DND-41 (cell line): ENCODE measurements around the gene ALS2.

Source experiments
- ATAC-seq: fragments of 200-7000 bp; cut with Tn5 transposase; 3 replicates; pipeline ENCODE4 v1.9.1; 2021; ENCODE audit warnings: low read depth; ENCODE audit not compliant: insufficient read depth
- DNase-seq: peaks from one replicate; pipeline ENCODE4 v3.0.0-alpha.2; 2020
- H2AFZ ChIP-seq: 2 replicates; pipeline ENCODE4 v1.6.0; 2012; ENCODE audit warnings: low read depth, low read length
- H3K27ac ChIP-seq: 2 replicates; pipeline ENCODE4 v1.5.1; 2012; ENCODE audit warnings: low read length, inconsistent platforms
- H3K27me3 ChIP-seq: fragments of 200-600 bp; sonication (generic); 2 replicates; pipeline ENCODE4 v1.6.0; 2012; ENCODE audit warnings: low read length, mild to moderate bottlenecking, inconsistent platforms; ENCODE audit not compliant: insufficient read depth, poor library complexity
- H3K36me3 ChIP-seq: 2 replicates; pipeline ENCODE4 v1.5.1; 2012; ENCODE audit warnings: low read length, inconsistent platforms; ENCODE audit not compliant: insufficient read depth
- H3K4me1 ChIP-seq: 2 replicates; pipeline ENCODE4 v1.5.1; 2012; ENCODE audit warnings: mild to moderate bottlenecking, low read length; ENCODE audit not compliant: insufficient read depth
- H3K4me2 ChIP-seq: 2 replicates; pipeline ENCODE4 v1.6.0; 2012; ENCODE audit warnings: mild to moderate bottlenecking, moderate library complexity, low read length, inconsistent platforms; ENCODE audit not compliant: insufficient read depth
- H3K4me3 ChIP-seq, 2 experiments: fragments of 200-600 bp in 1 of 2; shearing (Covaris generic) in 1 of 2; 2 replicates each; pipeline ENCODE4 v1.5.1; 2012 to 2016; ENCODE audit warnings: inconsistent platforms in 2 of 2, low read length in 2 of 2, mild to moderate bottlenecking in 2 of 2, low read depth in 1 of 2, moderate library complexity in 1 of 2
- H3K79me2 ChIP-seq: 2 replicates; pipeline ENCODE4 v1.6.0; 2012; ENCODE audit warnings: low read length, inconsistent platforms; ENCODE audit not compliant: insufficient read depth
- H3K9ac ChIP-seq: 2 replicates; pipeline ENCODE4 v1.6.0; 2012; ENCODE audit warnings: low read depth, mild to moderate bottlenecking, inconsistent platforms, low read length, moderate library complexity
- H3K9me3 ChIP-seq: 2 replicates; pipeline ENCODE4 v1.5.1; 2012; ENCODE audit warnings: low read length, moderate library complexity, mild to moderate bottlenecking, inconsistent platforms; ENCODE audit not compliant: insufficient read depth, severe bottlenecking
- H4K20me1 ChIP-seq: 2 replicates; pipeline ENCODE4 v1.6.0; 2012; ENCODE audit warnings: low read length; ENCODE audit not compliant: insufficient read depth
- CTCF ChIP-seq: IDR thresholded peaks from 2 replicates; pipeline ENCODE4 v1.5.1; 2012; ENCODE audit warnings: borderline replicate concordance, low read length, moderate library complexity, mild to moderate bottlenecking; ENCODE audit not compliant: poor library complexity, severe bottlenecking; ENCODE audit errors: extremely low read depth
- EZH2 ChIP-seq: IDR thresholded peaks from 3 replicates; pipeline ENCODE4 v1.6.1; 2012; ENCODE audit warnings: borderline replicate concordance, low read depth, mild to moderate bottlenecking, moderate library complexity, low read length, inconsistent platforms; ENCODE audit not compliant: severe bottlenecking

Gene ALS2

GRCh38 chr2:201796478-201796865 lies 15.7 kb upstream of the ALS2 start:
- no peaks in the 10 kb centered on the region for H3K27me3 ChIP-seq
- ATAC-seq (no peak), DNase-seq (no peak)
- TF ChIP-seq CTCF (no peak), EZH2 (no peak)
- no peak overlapping the region for H3K4me2 ChIP-seq
- H3K27ac ChIP-seq, result no peak overlapping the region
- H3K4me1 ChIP-seq, result no peaks in the 10 kb centered on the region
- H3K4me3 ChIP-seq, result no peak overlapping the region
- no peaks in the 10 kb centered on the region for H3K79me2 ChIP-seq
- H2AFZ ChIP-seq, result no peak overlapping the region
- no peak overlapping the region for H3K9ac ChIP-seq
- no peaks in the 10 kb centered on the region for H3K36me3 ChIP-seq
- no peaks in the 10 kb centered on the region for H4K20me1 ChIP-seq
- no peaks in the 10 kb centered on the region for H3K9me3 ChIP-seq

GRCh38 chr2:201795607-201796477 lies 15.1 kb upstream of the ALS2 start:
- no peaks in the 10 kb centered on the region for H3K36me3 ChIP-seq
- no peak overlapping the region for H3K4me2 ChIP-seq
- no peak for DNase-seq
- no peak overlapping the region for H2AFZ ChIP-seq
- H3K27ac ChIP-seq, result no peak overlapping the region
- no peaks in the 10 kb centered on the region for H3K79me2 ChIP-seq
- no peaks in the 10 kb centered on the region for H3K4me1 ChIP-seq
- H3K27me3 ChIP-seq, result no peaks in the 10 kb centered on the region
- no peaks in the 10 kb centered on the region for H4K20me1 ChIP-seq
- H3K9ac ChIP-seq, result no peak overlapping the region
- TF ChIP-seq CTCF (peak; percentile 59), EZH2 (no peak)
- no peaks in the 10 kb centered on the region for H3K9me3 ChIP-seq
- ATAC-seq, result no peak
- no peak overlapping the region for H3K4me3 ChIP-seq

DNA sequence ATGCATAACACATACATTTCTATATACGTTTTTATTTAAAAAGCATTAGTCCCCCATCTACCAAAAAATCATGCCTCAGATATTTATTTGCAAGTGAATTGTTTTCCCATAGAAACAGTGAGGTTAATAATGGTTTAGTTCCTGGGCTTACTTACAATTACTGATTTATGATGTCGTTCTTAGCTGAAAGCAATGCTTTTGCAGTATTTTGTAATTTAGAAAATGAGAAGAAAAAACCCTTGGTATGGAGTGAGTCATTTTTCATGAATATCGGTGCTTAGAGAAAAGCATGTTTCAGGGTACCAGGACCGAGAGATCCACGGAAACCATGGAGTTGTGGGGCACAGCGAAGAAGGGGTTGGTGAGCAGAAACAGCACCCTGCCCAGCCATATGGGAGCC lies 13.6 kb upstream of the ALS2 start:
- Histone ChIP-seq H3K4me1 (no peaks in the 10 kb centered on the region), H3K9ac (no peak overlapping the region), H3K4me3 (no peak overlapping the region), H3K27ac (no peak overlapping the region), H3K9me3 (no peaks in the 10 kb centered on the region), H3K36me3 (no peaks in the 10 kb centered on the region), H3K27me3 (no peaks in the 10 kb centered on the region), H3K4me2 (no peak overlapping the region), H3K79me2 (no peaks in the 10 kb centered on the region), H2AFZ (no peak overlapping the region), H4K20me1 (no peaks in the 10 kb centered on the region)
- no peak for DNase-seq
- TF ChIP-seq CTCF, result no peak
- ATAC-seq, result no peak
